PC-3 (cell line): Measurements from ENCODE around the gene GOLGA6L2.

Experiments used
- EZH2 ChIP-seq: fragments of 300-600 bp; sonication (generic); IDR thresholded peaks from one replicate; pipeline ENCODE4 v1.6.1; 2017; ENCODE audit warnings: antibody characterized with exemption, mild to moderate bottlenecking, low read length; ENCODE audit not compliant: unreplicated experiment
- TF ChIP-seq, protein P1 (sequence below): fragments of 300-600 bp; sonication (generic); conservative IDR thresholded peaks from 2 replicates; pipeline ENCODE4 v1.5.1; 2017; ENCODE audit warnings: antibody characterized with exemption, low read depth, mild to moderate bottlenecking, low read length

- TF ChIP-seq, protein P1, sequence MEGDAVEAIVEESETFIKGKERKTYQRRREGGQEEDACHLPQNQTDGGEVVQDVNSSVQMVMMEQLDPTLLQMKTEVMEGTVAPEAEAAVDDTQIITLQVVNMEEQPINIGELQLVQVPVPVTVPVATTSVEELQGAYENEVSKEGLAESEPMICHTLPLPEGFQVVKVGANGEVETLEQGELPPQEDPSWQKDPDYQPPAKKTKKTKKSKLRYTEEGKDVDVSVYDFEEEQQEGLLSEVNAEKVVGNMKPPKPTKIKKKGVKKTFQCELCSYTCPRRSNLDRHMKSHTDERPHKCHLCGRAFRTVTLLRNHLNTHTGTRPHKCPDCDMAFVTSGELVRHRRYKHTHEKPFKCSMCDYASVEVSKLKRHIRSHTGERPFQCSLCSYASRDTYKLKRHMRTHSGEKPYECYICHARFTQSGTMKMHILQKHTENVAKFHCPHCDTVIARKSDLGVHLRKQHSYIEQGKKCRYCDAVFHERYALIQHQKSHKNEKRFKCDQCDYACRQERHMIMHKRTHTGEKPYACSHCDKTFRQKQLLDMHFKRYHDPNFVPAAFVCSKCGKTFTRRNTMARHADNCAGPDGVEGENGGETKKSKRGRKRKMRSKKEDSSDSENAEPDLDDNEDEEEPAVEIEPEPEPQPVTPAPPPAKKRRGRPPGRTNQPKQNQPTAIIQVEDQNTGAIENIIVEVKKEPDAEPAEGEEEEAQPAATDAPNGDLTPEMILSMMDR, result no peak
- TF ChIP-seq EZH2, result no peak
Observed at GRCh38 chr15:23397779-23398178, 49.3 kb downstream of the GOLGA6L2 start.
